ENCODE results near the gene PGC.

The PGC gene

GRCh38 chr6:41730531-41731436 lies 16.4 kb downstream of the PGC start:
- no peak for DNase-seq (ENCODE audit: low read depth in 2 of 2)

GRCh38 chr6:41729624-41730023 lies 17.6 kb downstream of the PGC start:
- DNase-seq (ENCODE audit: low read depth in 2 of 2): no peak

- DNase-seq (ENCODE audit: low read depth in 2 of 2): no peak
These were observed 18.2 kb downstream of the PGC start for GRCh38 chr6:41728954-41729353.

DNA sequence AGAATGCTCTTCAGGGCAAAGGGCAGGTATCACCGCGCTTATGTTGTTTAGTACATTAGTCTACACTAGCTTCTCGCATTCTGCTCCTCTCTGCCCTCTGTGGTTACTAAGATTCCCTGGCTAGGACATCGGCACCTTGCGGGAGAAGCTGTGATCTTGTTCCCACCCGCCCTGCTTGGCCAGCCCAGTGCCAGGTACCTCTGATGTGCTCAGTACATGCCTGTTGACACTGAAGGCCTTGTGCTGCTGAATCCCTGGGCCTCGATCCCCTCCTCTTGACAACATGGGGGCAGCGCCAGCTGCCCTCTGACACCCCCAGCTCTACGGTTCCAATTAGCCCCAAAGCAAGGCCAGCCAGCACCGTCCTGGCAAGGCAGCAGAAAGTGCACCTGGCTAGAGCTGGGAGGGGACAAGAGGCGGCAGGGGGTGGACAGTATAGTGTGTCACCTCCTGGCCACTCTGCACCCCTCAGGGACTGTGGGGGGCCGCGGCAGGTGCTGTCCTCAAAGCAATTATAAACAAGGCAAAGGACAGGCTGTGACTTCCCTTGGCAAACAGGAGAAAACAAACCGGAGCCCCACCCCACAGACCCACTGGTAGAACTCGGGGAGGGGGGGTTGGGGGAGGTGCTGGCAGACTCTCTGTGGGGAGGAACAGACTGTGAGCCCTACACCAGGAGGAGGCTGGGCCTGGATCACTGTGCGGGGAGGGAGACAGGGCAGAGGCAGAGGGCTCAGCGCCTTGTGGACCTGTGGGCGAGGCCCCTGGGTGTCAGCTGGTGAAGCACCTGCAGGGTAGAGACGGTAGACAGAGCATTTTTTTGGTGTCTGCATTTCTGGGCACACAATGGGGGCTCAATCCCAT lies 18.9 kb downstream of the PGC start:
- DNase-seq (ENCODE audit: low read depth in 2 of 2): no peak

- DNase-seq (ENCODE audit: low read depth in 2 of 2): no peak
These were observed 19.5 kb downstream of the PGC start for GRCh38 chr6:41727705-41728072.

DNA sequence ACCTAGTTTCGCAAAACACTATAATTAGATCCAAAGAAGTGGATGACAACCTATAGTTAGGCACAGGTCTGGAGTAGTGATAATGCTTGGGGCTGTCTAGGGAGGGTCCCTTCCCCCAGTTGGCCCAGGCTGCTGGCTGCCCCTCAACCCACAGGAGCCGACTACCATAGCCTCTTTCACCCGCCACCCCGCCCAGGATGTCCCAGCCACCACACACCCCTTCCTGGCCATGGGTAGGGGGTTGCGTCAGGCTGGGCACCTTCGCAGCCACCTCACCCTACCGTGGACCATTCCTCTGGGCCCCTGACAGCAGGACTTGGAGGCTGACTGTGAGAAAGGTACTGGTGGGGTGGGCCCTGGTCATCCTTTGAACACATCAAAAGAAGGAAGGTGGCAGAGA lies 20.3 kb downstream of the PGC start:
- DNase-seq (ENCODE audit: low read depth in 2 of 2): no peak

DNA sequence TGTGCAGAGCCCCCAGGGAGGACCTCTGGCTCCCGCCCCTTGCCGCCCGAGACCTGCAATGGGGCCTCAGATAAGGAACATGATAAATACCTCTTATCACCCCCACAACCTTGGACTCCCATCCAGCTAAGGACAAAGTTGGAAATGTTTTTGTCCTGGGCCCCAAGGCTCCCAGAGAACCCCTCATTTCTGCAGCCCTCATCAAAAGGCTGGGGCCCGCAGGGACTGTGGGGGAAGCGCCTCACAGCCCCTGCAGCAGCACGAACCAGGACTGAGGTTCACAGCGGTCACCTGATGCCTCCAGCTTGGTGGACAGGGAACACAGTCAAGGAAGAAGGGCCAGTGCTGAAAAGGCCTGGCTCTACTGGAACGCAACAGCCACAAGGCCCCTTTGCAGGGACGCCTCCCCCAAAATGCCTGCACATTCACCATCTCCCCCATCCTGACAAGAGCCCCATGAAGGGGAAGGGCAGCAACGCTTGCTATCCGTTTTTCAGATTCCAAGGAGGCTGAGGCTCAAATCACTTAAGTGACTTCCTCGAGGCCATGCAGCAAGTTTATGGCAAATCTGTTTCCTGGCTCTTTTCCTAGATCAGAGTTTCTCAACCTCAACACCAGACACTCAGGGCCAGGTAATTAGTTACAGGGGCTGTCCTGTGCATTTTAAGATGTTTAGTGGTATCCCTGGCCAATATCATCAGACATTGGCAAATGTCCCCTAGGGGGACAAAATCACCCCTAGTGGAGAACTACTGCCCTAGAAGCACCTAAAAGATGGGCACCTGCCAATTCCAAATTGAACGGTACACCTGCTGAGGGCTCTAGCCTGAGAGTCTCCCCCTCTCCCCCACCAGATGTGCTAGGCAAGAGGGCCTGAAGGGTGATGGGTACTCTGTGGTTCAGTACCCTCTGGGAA lies 22.4 kb downstream of the PGC start:
- DNase-seq (ENCODE audit: low read depth in 2 of 2): no peak

- no peak for DNase-seq (ENCODE audit: low read depth in 2 of 2)
These were observed 23.0 kb downstream of the PGC start for GRCh38 chr6:41724228-41724580.

DNA sequence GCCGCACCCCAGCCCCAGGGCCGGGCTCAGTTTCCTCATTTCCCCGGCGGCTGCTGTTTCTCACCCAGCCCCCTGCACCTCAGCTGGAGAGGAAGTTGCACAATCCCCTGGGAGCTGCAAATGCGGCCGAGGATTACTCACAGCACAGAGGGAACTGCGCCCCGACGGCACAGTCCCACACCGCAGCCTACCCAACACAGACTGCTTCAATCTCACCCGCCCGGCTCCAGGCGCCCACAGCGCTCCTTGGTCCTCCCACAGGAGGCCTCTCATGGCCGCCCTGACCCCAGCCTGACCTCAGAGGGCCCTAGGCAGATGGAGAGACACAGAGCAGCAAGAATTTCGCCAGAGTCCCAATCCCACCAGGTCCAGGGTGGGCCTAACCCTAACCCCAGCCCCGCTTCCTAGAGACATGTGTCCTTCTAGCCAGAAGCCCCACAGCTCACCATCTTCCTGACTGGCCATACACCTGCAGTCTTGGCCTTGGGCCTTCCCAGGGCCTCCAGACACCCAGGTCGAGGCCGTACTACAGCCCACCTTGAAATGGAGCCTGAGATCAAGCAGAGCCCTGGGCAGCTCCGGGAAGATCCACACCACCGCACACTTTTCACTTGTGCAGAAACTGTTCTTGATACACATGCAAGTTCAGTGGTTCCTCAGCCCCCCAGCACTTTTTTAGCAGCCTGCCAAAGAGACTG lies 23.5 kb downstream of the PGC start:
- peak; percentile 71 to 75 for DNase-seq (ENCODE audit: low read depth in 2 of 2)

- DNase-seq (ENCODE audit: low read depth in 2 of 2): no peak
These were observed 24.1 kb downstream of the PGC start for GRCh38 chr6:41722969-41723529.

- DNase-seq (ENCODE audit: low read depth in 2 of 2): no peak
These were observed 25.8 kb downstream of the PGC start for GRCh38 chr6:41721414-41721813.

- DNase-seq (ENCODE audit: low read depth in 2 of 2): no peak
These were observed 26.4 kb downstream of the PGC start for GRCh38 chr6:41720783-41721182.

DNA sequence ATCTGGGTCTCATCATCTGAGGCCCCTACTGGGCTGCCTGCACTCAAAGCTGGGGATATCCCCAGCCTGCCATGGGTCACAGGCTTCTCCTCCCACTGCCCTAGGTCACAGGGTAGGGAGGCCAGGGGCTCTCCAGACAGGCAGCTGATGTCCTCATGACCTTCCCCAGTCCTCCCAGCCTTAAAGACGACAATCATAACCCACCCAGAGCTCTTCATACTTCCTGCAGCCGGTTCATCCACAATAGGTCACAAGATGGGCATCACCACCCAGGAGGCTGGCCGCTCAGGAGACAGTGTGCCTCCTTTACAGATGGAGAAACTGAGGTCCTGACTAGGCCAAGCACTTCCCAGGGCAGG lies 27.0 kb downstream of the PGC start:
- no peak for DNase-seq (ENCODE audit: low read depth in 2 of 2)

DNA sequence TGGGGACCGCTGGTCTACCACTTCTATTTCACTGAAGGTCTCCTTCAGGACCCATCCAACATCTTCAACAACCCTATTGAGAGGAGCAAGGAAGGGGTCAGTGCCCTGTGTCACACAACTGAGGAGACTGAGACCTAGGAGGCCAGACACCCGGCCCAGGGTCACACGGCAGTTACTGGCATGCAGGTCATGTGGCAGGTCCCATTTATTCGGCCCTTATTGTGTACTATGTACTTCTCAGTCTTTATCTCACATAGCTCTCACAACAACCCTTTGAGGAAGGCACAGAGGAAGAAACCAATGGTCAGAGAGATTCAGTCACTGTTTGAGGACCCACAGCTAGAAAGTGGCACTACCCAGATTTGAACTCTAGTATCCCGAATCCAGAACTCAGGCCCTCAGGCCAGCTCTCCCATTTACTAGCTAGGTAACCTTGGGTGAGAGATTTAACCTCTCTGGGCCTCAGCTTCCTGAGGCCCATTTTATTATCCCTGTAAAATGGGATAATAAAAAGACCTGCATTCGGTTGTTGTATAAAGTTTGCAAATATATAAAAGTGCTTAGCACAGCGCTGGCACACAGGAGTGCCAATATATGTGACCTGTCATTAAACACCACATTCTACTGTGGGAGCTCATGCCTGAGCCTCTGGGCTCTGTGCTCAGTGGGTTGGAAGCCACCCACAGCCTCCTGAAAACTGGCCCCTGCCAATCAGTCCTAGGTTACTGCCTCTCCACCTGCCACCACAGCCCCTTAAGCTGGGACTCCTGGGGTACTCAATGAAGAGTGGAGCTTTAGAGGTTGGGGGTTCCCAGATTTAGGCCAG lies 27.5 kb downstream of the PGC start:
- DNase-seq (ENCODE audit: low read depth in 2 of 2): no peak

DNA sequence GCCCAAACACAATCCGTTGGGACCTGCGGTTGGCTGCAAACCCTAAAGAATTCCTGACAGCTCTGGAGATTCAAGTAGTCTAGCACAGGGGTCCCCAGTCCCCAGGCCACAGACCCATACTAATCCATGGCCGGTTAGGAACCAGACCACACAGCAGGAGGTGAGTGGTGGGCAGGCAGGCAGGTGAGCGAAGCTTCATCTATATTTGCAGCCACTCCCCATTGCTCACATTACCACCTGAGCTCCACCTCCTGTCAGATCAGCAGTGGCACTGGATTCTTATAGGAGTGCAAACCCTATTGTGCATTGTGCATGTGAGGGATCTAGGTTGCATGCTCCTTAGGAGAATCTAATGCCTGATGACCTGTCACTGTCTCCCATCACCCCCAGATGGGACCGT lies 28.4 kb downstream of the PGC start:
- DNase-seq (ENCODE audit: low read depth in 2 of 2): no peak

- DNase-seq (ENCODE audit: low read depth in 2 of 2): no peak
These were observed 29.8 kb downstream of the PGC start for GRCh38 chr6:41717392-41717736.

DNA sequence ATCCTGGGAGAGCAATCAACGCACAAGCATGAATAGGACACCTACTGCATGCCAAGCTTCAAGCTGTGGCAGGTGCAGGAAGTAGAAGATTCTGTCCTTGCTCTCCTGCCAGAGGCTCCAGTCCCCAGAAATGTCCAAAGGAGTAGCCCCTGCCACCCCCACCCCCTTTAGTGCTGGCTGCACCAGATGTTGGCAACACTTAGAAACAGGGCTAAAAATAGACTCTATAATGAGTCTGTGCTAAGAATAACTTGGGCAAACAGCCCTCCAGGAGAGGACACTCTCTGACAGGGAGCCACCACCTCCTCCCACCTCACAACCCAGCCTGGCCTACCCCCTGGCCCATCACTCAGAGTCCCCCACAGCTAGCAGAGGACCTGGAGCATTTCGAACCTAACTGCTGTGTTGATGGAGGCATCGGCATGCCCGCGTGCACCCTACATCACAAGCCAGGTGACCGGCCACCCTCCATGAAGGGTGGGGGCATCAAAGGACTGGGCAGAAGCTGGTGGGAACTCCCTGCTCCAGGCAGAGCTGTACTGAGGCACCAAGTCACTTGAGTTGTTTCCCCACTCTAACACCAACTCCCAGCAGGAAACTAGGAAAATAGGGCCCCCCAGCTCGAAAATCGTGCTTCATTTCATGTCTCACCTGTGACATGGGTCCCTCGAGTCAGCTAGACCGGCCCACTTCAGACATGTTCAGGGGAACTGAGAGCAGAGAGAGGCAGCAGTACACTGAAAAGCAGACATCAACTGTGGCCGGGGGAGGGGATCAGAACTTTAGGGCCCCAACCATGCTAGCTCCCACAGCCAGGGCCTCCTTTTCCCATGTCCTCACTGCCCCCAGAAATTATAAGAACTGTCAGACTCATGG lies 30.4 kb downstream of the PGC start:
- no peak for DNase-seq (ENCODE audit: low read depth in 2 of 2)

- no peak for DNase-seq (ENCODE audit: low read depth in 2 of 2)
These were observed 31.2 kb downstream of the PGC start for GRCh38 chr6:41715795-41716515.
